PC-3 (cell line): ENCODE data around the gene SEMA3C.

Source experiments
- EZH2phosphoT487 ChIP-seq: fragments of 300-600 bp; sonication (generic); IDR thresholded peaks from 2 replicates; pipeline ENCODE4 v1.6.1; 2018; ENCODE audit warnings: mild to moderate bottlenecking, antibody characterized with exemption, low read length, borderline replicate concordance
- TF ChIP-seq, protein P1 (sequence below): fragments of 300-600 bp; sonication (generic); conservative IDR thresholded peaks from 2 replicates; pipeline ENCODE4 v1.5.1; 2017; ENCODE audit warnings: antibody characterized with exemption, low read depth, mild to moderate bottlenecking, low read length

DNA sequence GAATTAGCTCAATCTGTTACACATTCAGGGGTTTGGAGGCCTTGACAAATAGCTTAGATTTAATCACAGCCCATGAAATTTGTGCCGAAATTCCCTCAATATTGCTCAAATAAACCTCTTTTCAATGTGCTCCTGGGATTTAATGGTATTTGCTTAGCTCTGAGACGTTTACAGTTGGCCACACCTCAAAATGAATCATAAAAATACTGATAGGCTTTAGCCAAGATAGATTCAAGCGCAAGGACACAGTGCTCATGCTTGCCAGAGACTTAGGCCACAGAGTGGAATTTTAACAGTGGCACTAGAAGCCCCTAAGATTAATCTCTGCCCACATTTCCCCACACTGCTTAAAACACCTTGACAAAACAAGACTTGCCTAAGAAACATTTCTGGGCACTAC is 2.3 kb upstream of the SEMA3C start:
- TF ChIP-seq, protein P1, sequence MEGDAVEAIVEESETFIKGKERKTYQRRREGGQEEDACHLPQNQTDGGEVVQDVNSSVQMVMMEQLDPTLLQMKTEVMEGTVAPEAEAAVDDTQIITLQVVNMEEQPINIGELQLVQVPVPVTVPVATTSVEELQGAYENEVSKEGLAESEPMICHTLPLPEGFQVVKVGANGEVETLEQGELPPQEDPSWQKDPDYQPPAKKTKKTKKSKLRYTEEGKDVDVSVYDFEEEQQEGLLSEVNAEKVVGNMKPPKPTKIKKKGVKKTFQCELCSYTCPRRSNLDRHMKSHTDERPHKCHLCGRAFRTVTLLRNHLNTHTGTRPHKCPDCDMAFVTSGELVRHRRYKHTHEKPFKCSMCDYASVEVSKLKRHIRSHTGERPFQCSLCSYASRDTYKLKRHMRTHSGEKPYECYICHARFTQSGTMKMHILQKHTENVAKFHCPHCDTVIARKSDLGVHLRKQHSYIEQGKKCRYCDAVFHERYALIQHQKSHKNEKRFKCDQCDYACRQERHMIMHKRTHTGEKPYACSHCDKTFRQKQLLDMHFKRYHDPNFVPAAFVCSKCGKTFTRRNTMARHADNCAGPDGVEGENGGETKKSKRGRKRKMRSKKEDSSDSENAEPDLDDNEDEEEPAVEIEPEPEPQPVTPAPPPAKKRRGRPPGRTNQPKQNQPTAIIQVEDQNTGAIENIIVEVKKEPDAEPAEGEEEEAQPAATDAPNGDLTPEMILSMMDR, result no peak
- no peak for TF ChIP-seq EZH2phosphoT487
